Retina (tissue), 1 donor: ENCODE data around the gene SERINC1.
A peak's percentile ranks its signal among the peaks of the same experiment; 100 is the strongest.
"Not testable (repeated sequence)": the region's sequence is repeated elsewhere in the genome, so short reads cannot be mapped to it uniquely, and the experiment has no call there.

ENCODE experiments used
- DNase-seq: peaks from one replicate; pipeline ENCODE4 v3.0.0-alpha.2; 2016

Gene SERINC1

DNA sequence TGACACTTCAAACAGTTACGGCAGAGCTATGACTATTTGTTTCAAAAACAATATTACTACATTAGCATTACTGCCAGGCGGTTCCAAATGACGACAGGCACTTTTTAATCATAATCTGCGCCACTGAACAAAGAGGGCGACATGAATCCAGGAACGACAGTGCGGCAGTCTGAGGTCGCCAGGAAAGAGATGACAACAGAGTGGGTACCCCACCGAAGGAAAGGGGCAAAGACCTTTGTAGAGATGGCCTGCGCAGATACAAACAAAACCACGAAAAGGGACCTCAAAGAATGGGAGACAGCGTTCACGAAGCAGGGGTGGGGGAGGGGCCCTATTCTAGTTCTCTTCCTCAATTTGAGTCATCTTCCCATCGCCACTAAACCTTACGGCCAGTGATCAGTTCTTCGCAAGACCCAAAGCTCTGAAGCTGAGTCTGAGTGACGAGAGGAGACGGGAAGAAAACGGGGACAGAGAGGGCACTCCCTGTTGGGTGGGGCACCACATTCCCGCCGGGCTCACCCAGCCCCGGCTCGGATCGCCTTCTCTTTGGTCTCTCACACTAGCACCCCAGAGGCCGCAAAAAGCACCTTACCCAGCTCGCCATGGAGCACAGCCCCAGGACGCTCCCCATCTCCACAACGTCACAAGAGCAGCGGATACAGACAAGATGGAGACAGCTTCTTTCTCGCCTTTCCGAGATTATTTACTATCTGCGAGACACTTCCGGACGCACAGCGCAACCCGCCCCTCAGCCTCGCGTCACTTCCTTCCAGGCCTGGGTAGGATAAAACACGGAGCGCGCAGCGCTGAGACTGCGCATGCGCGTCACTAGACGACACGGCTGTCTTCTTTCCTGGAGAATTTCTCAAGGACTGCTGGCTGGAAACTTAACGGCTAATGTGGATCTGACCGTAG is at the start of gene SERINC1:
SERINC1 (minus strand) TSS at position 701 of the 915 bp plus-strand sequence; CDS start at position 631, 70 bp downstream.
- peak; percentile 96 for DNase-seq

DNA sequence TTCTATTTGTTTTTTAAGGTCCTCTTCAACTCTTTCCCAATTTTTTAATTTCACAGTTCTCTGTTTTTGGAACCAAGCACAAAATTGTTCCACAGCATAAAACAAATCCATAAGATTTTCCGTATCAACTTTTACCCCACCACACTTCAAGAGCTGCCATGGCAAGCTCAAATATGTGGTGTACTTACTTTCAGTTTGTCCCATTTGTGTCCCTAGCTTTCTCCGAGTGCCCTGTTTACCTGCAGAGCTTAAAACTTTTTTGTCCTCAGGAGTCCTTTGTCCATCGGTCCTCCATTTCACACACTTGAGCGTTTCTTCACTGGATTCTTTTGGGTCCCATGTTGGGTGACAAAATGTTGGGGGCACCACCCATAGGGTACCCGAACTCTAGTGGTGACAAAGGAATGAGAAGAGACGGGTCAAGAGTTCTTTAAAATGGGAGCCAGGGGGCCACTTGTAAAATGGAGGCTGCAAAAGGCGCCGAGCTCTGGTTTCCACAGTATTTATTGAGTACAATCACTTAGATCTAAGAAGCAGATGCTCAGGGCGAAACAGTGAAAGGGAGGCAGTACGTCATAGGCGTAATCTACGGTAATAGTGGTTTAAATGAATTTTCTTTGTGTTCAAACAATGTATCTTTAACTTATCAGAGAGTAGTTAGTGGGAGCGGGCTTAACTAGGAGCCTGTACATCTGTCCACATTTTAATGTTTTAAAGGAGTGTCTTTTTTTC is 39.8 kb upstream of the SERINC1 start:
- DNase-seq = no peak

DNA sequence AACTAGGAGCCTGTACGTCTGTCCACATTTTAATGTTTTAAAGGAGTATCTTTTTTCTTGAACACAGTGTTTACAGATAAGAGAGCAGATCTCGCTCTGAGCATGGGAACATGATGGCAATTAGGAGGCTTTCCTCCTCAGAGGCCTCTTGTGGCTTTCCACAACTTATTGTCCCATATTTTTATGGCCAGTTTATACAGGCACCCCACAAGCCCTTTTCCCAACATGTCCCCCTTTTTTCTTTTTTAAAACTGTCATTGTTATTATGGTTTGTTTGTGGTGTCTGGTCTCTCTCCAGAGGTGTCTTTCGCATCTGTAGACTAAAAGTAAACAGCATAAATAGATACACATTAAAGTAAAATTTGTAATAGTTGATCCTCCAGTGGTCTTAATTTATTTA is 33.6 kb upstream of the SERINC1 start:
- not testable (repeated sequence) for DNase-seq

DNA sequence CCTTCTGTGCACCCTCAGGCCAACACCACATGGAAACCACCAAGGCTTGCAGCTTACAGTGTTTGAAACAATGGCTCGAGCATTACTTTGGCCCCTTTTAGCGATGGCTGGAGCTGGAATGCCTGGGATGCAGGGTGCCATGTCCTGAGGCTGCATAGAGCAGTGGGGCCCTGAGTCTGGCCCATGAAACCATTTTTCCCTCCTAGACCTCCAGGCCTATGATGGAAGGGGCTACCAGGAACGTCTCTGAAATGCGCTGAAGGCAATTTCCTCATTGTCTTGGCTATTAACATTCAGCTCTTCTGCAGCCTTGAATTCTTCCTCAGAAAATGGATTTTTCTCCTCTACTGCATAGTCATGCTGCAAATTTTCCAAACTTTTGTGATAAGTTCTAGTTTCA is 29.9 kb upstream of the SERINC1 start:
- DNase-seq = no peak

DNA sequence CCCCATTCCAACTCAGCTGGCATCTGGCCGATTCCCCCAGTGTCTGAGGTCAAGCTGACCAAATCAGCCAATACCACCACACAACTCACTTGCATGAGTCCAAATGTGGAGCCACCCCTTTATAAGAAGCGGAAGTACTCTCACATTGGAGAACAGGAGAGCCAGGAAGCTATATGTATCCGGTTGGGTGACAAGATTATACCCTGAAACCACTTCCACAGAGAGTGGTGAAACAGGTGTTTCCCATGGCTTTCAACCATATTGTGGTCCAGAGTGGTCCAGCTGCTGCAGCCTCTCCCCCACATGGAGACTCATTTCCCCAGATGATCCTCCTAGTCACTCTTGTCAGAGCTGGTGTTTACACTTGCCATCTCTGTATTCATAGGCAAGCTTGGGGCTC is 24.0 kb upstream of the SERINC1 start:
- DNase-seq = no peak

DNA sequence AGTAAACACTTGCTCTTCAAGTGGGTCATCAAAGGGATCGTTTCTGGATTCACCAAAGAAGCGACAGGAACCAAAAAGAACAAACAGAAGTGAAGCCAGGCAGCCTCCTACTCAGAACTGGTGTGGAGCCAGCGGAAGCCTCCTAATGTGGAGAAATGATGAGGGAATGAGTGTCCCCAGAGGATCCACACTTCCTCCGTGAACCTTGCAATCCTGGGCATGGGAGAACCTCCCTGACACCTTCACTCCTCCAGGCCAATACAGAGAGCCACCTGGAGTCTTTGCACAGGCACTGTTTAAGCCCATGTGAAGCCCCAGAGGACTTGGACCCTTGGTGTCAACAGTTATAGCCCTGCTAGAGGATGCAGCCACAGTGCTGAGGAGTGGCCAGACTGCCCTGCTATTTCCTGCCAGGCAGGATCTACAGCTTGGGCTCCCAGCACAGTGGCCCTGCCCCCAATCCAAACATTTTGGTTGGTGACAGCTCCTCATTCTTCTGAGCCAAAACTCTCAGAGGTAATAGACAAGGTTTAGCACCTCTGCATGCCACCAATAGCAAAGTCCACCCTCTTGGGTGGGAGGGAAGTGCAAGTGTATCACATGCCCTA is 23.2 kb upstream of the SERINC1 start:
- no peak for DNase-seq

DNA sequence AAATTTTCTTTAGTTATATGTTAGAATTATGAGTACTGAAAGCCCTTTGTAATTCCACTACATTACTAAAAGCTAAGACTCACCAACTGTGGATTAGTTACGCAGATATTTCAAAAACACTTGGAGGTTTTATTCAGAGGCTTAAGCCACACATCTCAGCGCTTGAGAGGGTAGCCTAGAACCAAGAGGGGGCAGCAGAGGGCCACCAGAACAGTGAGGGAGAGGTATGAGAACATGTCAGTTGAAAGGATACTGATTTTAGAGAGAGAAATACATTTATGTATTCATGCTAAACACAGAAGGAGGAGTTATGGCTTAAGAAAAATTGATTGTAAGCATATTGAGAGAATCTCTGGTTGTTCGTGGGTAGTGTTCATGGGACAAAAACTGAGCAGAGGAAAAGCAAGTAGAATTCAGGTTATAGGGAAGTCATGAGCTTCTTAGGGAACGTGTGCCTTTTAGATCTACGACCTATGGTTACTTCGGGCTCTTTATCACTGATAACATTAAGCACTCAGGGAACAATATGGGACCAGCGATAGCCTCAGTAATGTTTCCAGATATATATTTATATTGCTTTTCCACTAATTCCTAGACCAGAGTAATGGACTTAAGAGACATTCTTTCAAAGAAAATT is 20.4 kb upstream of the SERINC1 start:
- peak; percentile 68 for DNase-seq

DNA sequence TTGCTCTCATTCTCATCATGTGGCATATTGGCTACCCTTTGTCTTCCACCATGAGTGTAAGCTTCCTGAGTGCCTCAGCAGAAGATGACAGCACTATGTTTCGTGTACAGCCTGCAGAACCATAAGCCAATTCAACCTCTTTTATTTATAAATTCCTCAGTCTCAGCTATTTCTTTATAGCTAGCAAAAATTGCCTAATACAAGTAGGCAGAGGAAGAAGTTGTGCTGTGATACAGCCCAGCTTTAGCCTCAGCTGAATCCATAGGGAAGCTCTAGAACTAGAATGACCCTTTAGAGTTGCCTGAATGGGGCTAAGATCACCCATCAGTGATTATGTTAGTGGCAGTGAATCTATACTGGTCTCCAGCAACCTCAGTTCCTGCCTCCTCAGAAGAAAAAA is 19.0 kb upstream of the SERINC1 start:
- no peak for DNase-seq

DNA sequence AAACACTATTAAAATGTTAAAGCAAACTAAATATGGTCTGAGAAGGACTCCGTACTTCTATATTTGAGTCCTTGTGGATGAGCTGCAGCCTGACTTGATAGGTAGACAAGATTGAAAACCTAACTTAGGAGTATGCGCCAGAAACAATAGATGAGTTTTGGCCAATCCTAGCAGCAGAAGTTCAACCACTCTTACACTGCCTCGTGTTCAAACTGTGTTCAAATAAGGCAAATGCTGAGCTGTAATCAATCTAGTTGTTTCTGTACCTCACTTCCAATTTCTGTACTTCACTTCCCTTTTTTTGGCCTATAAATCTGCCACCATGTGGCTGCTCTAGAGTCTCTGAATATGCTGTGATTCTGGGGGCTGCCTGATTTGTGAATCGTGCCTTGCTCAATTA is 13.2 kb upstream of the SERINC1 start:
- DNase-seq = no peak

DNA sequence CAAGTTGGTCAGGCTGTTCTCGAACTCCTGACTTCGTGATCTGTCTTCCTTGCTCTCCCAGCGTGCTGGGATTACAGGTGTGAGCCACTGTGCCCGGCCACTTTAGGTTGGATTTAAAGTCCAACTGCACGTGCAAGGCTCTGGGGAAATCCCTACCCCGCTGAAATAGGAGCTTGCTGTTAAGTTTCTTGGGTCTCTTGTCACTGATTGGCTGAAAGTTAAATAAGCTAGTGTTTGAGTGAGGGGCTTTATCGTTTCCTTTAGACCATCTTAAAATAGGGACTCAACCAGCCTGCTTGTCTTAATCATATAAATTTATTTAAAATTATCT is 11.1 kb upstream of the SERINC1 start:
- DNase-seq = no peak

DNA sequence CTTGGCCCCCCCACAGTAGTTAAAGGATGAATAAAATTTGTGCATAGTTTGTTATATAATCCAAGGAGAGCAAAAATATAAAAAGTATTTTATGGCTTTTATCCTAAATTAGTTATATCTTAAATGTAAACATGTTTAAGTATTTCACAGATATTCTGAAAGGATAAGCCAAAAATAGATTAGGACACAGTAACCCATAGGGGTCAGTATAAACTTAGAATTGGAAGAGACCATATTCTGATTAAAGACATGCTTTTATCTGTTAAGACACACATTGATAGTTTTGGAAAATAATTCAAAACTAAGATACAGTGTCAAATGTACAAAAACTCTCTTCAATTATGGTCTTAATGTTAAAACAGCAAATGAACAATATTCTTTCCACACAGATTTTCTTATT is 4.5 kb upstream of the SERINC1 start:
- no peak for DNase-seq

DNA sequence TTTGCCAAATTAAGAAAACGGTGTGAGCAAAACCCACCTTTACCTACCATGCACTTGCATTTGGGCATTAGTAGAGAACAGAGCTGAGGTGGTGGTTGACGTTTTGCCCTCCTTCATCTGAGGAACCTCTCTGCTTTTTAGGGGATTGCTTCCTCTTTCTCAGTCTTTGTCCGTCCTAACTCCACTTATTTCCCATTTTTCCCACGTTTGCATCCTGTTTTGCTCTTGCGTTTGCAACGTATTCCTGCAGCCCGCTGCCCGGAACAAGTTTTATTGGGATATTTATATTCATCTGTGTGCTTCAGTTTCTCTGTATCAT is 374 bp upstream of the SERINC1 start:
- no peak for DNase-seq

DNA sequence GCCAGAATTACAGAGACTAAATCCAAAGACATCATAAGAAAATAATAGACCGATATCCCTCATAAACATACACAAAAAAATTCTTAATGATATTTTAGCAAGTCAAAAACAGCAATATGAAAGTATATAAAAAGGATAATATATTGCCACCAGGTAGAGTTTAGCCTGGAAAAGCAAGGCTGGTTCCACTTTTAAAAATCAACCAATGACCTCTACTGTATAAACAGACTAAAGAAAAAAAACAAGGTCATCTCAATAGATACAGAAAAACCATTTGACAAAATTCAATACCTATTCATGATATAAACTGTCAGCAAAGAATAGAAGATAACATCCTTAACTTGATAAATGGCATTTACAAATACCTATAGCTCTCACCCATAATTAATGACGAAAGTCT is 9.7 kb downstream of the SERINC1 start:
- no peak for DNase-seq

DNA sequence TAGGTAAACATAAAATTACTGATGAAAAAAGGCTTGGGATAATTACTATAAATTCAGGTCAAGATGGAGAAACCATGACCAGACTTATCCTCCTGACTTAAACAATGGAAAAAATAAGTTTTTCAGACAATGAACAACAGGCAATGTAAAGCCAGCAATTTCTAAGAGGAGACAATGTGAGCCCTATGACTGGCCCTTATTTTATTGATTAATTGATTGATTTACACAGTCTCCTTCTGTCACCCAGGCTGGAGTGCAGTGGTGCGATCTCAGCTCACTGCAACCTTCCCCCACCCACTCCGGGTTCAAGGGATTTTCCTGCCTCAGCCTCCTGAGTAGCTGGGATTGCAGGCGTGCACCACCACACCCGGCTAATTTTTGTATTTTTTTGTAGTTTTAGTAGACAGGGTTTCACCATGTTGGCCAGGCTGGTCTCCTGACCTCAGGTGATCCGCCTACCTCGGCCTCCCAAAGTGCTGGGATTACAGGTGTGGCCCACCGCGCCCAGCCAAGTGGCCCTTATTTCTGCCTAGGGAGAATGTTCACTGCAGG is 11.7 kb downstream of the SERINC1 start:
- not testable (repeated sequence) for DNase-seq

DNA sequence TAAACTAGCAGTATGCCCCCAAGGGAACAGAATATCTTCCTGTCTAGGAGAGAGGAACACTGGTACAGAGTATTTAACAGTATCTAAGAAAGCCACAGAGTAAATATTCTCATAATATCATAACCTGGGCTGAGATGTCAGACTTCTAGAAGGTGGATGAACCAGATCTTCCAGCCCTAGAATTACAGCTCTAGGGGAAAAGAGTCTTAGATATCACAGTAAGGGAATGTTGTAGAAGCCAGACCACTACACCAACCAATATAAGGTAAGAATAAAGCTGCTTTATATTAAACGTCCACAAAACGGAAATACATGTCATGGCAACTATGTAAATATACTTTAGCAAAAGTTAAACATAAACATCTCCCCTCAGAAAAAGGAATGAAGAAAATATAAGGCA is 12.4 kb downstream of the SERINC1 start:
- no peak for DNase-seq

DNA sequence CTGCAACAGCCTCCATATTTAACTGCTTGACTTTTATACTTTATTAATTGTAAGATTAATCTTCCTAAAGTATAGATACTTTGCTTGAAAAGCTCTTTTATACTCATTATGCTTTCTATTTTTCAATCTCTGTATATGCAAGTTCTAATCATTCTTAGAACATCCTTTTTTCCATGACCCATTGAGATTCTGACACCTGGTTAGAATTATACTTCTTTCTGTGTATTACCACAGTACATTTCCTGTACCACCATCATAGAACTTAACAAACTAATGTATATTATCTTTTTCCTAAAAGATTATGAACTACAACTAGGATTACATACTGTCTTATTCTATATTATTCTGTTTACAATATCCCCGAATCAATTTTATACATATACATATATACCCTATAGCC is 13.5 kb downstream of the SERINC1 start:
- DNase-seq = no peak

DNA sequence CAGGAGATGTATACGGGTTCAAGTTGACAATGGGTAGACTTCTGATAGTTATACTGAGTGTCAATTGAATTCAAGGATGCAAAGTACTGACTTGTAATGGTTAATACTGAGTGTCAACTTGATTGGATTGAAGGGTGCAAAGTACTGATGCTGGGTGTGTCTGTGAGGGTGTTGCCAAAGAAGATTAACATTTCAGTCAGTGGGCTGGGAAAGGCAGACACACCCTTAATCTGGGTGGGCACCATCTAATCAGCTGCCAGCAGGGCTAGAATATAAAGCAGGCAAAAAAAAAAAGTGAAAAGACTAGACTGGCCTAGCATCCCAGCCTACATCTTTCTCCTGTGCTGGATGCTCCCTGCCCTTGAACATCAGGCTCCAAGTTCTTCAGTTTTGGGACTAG is 16.5 kb downstream of the SERINC1 start:
- not testable (repeated sequence) for DNase-seq

DNA sequence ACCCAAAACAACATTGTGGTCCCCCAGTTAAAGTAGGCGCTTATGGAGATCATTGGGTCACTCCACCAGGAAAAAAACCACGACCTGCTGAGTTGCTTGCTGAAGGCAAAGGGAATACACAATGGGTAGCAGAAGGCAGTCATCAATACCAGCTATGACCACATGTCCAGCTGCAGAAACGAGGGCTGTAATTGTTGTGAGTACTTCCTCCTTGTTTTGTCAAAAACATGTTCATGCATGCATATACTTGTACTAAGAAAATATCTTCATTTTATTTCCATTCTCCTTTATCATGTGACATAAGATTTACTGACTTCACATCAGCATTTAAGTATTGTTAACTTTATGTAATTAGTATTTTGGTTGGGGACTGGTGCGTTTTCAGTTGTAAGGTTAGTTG is 16.9 kb downstream of the SERINC1 start:
- no peak for DNase-seq

DNA sequence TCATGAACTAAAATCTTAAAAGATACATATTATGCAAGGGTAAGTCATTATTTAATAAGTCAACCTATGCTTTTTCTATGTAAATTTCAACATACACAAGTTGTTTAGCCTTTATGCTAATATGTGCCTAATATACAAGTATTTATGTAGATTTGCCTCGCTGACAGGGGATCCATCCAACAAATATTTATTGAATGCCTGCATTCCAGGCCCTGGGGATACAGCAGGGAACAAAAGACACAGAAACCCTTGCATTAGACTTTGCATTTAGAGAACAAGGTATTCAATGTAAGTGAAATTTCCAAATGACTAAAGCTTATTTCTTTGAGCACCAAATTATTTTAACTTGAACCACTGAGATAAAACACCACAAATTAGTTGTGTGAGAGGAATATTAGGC is 19.1 kb downstream of the SERINC1 start:
- no peak for DNase-seq

DNA sequence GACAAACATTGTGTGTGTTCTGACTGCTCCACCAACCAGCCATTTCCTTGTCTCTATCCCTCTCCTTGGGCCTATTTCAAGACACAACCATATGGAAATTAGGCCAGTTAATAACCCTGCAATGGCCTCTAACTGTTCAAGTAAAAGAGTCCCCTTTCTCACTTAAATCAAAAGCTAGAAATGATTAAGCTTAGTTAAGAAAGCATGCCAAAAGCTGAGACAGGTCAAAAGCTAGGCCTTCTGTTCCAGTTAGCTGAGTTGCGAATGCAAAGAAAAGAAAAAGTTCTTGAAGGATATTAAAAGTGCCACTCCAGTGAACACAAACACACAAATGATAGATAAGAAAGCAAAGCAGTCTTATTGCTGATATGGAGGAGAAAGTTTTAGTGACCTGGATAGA is 22.5 kb downstream of the SERINC1 start:
- no peak for DNase-seq

DNA sequence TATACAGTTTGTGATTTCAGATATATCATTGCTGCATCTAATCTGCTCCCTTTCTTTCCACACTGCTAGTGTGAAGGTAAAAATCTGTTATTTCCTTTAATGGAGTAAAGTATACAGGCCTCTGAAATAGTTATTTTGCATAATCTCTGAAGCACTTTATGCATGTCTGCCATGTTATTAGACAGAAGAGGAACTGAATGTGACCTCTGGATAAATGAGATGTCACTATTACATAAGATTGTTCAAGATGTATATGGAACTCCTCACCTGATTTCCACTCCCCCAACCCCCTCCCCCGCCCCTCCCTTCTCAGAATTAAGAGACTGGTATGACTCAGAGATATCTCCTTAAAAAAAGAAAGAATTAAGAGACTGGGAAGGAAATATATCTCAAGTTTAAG is 26.3 kb downstream of the SERINC1 start:
- no peak for DNase-seq

DNA sequence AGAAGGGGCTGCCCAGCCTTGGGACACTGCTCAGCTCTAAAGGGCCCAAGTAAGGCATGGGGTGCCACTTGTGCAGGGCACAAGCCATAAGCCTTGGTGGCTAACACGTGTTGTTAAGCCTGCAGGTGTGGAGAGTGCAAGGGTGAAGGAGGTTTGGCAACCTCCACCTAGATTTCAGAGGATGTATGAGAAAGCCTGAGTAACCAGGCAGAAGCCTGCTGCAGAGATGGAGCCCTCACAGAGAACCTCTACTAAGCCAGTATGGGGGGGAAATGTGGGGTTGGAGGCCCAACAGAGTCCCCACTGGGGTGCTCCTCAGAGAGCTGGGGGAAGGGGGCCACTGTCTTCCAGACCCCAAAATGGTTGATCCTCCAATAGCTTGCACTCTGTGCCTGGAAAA is 32.6 kb downstream of the SERINC1 start:
- DNase-seq = no peak

DNA sequence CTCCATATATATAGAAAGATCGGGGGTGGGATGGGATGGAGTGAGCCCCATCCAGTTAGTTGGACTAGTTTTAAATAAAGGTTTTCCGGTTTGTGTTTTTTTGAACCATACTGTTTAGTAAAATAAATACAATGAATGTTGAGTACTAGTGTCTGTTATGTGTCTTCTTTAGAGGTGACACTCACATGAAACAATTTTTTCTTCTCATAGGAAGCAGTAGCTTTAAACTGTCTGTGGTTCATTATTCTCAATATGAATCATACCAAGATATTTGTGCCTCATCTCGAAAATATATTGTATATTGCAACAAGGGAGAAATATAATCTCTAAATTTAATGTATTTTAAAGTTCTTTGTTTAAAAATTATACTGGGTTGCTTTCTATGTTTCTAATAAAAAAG is 38.8 kb downstream of the SERINC1 start:
- no peak for DNase-seq
